Measurements from ENCODE around the gene SPEM1.

DNA sequence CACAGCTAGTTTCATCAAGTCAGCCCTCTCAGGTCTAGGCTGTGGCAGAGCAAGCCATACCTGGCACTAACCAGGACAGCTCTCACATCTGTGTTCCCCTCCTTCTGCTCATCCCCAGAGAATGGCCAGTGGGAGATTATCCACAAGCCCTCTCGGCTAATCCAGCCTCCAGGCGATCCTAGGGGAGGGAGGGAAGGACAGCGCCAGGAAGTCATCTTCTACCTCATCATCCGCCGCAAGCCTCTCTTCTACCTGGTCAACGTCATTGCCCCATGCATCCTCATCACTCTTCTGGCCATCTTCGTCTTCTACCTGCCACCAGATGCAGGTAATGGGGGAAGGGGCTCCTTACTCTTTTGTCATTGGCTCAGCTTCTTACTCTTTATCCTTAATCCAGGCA is 28.3 kb downstream of the SPEM1 start:
- TF ChIP-seq SUZ12 (IDR thresholded peaks at IDR 0.05) = no peak
- TF ChIP-seq FOXM1 (IDR thresholded peaks at IDR 0.05; ENCODE audit: borderline replicate concordance) = no peak
- no peak for TF ChIP-seq ARNT (IDR thresholded peaks at IDR 0.05)

Data from HEK293T (cell line).